Skin of body (tissue), 2 donors: ENCODE results near the gene MAPK4. TPM values are rescaled to one million over a fixed set of nuclear protein-coding genes. Genes with fewer than 3 reads are reported as not detected.
"Not testable (repeated sequence)": the region's sequence is repeated elsewhere in the genome, so short reads cannot be mapped to it uniquely, and the experiment has no call there.

Experiments
- DNase-seq: peaks from one replicate; lab custom pipeline; 2025; lab: John Stamatoyannopoulos, UW
- total RNA-seq: library from RNA; depleted of rRNA; stranded (reverse); fragments of >200 nt; gene quantifications from one replicate; pipeline ENCODE4 v1.2.3, GENCODE V29; 2014

Gene MAPK4
- total RNA-seq, 1 donor from 2014 or later, result 1.8 TPM

GRCh38 chr18:50679656-50680055 is 119.8 kb downstream of the MAPK4 start:
- no peak for DNase-seq

GRCh38 chr18:50680966-50681365 is 121.1 kb downstream of the MAPK4 start:
- DNase-seq, result no peak

- no peak for DNase-seq
Observed at GRCh38 chr18:50682852-50683251, 123.0 kb downstream of the MAPK4 start.

- DNase-seq, result no peak
Observed at GRCh38 chr18:50686409-50686808, 126.5 kb downstream of the MAPK4 start.

- no peak for DNase-seq
Observed at GRCh38 chr18:50687491-50687890, 127.6 kb downstream of the MAPK4 start.

- DNase-seq, result no peak
Observed at GRCh38 chr18:50689578-50689977, 129.7 kb downstream of the MAPK4 start.

GRCh38 chr18:50694147-50694546 is 134.3 kb downstream of the MAPK4 start:
- DNase-seq, result no peak

- no peak for DNase-seq
Observed at GRCh38 chr18:50695431-50696176, 135.7 kb downstream of the MAPK4 start.

GRCh38 chr18:50696436-50696835 is 136.5 kb downstream of the MAPK4 start:
- DNase-seq, result no peak

- no peak for DNase-seq
Observed at GRCh38 chr18:50696929-50697328, 137.0 kb downstream of the MAPK4 start.

GRCh38 chr18:50697509-50697908 is 137.6 kb downstream of the MAPK4 start:
- DNase-seq, result no peak

- DNase-seq, result no peak
Observed at GRCh38 chr18:50700245-50701165, 140.6 kb downstream of the MAPK4 start.

GRCh38 chr18:50704357-50704940 is 144.6 kb downstream of the MAPK4 start:
- no peak for DNase-seq

GRCh38 chr18:50706199-50706598 is 146.3 kb downstream of the MAPK4 start:
- no peak for DNase-seq

GRCh38 chr18:50706651-50707050 is 146.8 kb downstream of the MAPK4 start:
- no peak for DNase-seq

GRCh38 chr18:50707297-50707696 is 147.4 kb downstream of the MAPK4 start:
- DNase-seq, result not testable (repeated sequence)

- peak; percentile 9 for DNase-seq
Observed at GRCh38 chr18:50707855-50708469, 148.1 kb downstream of the MAPK4 start.

GRCh38 chr18:50709193-50709592 is 149.3 kb downstream of the MAPK4 start:
- DNase-seq, result no peak

GRCh38 chr18:50711386-50711785 is 151.5 kb downstream of the MAPK4 start:
- DNase-seq, result no peak

GRCh38 chr18:50715919-50716318 is 156.0 kb downstream of the MAPK4 start:
- no peak for DNase-seq

GRCh38 chr18:50716902-50717301 is 157.0 kb downstream of the MAPK4 start:
- DNase-seq, result no peak

GRCh38 chr18:50717563-50717962 is 157.7 kb downstream of the MAPK4 start:
- no peak for DNase-seq
